K562 (cell line): Measurements from ENCODE around the gene PPP2R5A. TPM values are rescaled to one million over a fixed set of nuclear protein-coding genes. Genes with fewer than 3 reads are reported as not detected.

Experiments used
- ATAC-seq: fragments of 200-7000 bp; cut with Tn5 transposase; 3 replicates; pipeline ENCODE4 v1.9.1; 2020; ENCODE audit warnings: moderate library complexity
- BruUV-seq: library from RNA; stranded (reverse); fragments of 400-500 nt; replicated peaks from 2 replicates; lab custom pipeline; 2021; lab: Mats Ljungman, UMichigan
- CTCF ChIA-PET: fragments of 300-600 bp; formaldehyde crosslinking; extraction: SDS; loops from one replicate; lab custom pipeline; 2021; ENCODE audit warnings: low intra/inter-chr PET ratio; lab: Yijun Ruan, JAX
- POLR2A ChIA-PET: fragments of 300-600, 350-650 bp; sonication (Branson Sonifier 250); formaldehyde crosslinking; extraction: SDS; loops from one replicate; lab custom pipeline; 2021; ENCODE audit warnings: antibody characterized with exemption, inconsistent platforms; lab: Yijun Ruan, JAX
- DNase-seq, 4 experiments: peaks; one replicate each; pipeline versions ENCODE4 v3.0.0 to v3.0.0-alpha.2; 2011 to 2018; ENCODE audit warnings: low spot score in 3 of 4, mixed read lengths in 3 of 4; ENCODE audit errors: extremely low read depth in 1 of 4
- FAIRE-seq: peaks from 2 replicates; lab custom pipeline; 2011; peaks lifted over from hg19 to GRCh38; lab: Jason Lieb, UNC
- H2AFZ ChIP-seq: 2 replicates; pipeline ENCODE4 v1.6.0; 2011; ENCODE audit warnings: low read depth, low read length, control low read depth, inconsistent platforms
- H3K27ac ChIP-seq: fragments of 200-600 bp; 3 replicates; pipeline ENCODE4 v1.8.0; 2011; ENCODE audit warnings: low read depth, mild to moderate bottlenecking, control low read depth, inconsistent platforms, low read length, moderate library complexity, mixed read lengths; ENCODE audit errors: extremely low read depth
- H3K27me3 ChIP-seq, 2 experiments: fragments of 300-600 bp in 1 of 2; 2 replicates in 1 of 2; 3 replicates in 1 of 2; pipeline versions ENCODE4 v1.6.0 to v1.8.0; 2011; ENCODE audit warnings: inconsistent platforms in 2 of 2, low read length in 2 of 2, mild to moderate bottlenecking in 1 of 2, mixed read lengths in 1 of 2, moderate library complexity in 1 of 2; ENCODE audit not compliant: control insufficient read depth in 2 of 2, insufficient read depth in 2 of 2
- H3K36me3 ChIP-seq: fragments of 300-600 bp; 3 replicates; pipeline ENCODE4 v1.8.0; 2011; ENCODE audit warnings: mild to moderate bottlenecking, low read length, inconsistent platforms; ENCODE audit not compliant: control insufficient read depth, insufficient read depth
- H3K4me1 ChIP-seq, 2 experiments: fragments of 200-600 bp in 1 of 2; replicated peaks in 1 of 2; 2 replicates in 1 of 2; 3 replicates in 1 of 2; pipeline versions ENCODE4 v1.5.1 to v1.8.0; 2011; ENCODE audit warnings: inconsistent platforms in 2 of 2, low read length in 2 of 2, mild to moderate bottlenecking in 1 of 2, mixed read lengths in 1 of 2, moderate library complexity in 1 of 2; ENCODE audit not compliant: control insufficient read depth in 2 of 2, insufficient read depth in 2 of 2
- H3K4me2 ChIP-seq: 2 replicates; pipeline ENCODE4 v1.6.1; 2011; ENCODE audit warnings: low read length, control low read depth, inconsistent platforms, mixed read lengths; ENCODE audit not compliant: insufficient read depth
- H3K4me3 ChIP-seq: fragments of 200-600 bp; sonication (generic), shearing (Covaris generic); 2 replicates; pipeline ENCODE4 v1.5.1; 2016; ENCODE audit warnings: control low read depth, inconsistent platforms
- H3K79me2 ChIP-seq: fragments of 200-600 bp; 3 replicates; pipeline ENCODE4 v1.8.0; 2011; ENCODE audit warnings: low read length, inconsistent platforms; ENCODE audit not compliant: control insufficient read depth, insufficient read depth
- H3K9ac ChIP-seq, 2 experiments: 2 replicates each; pipeline versions ENCODE4 v1.6.0 to v1.6.1; 2011; ENCODE audit warnings: low read depth in 2 of 2, low read length in 2 of 2, control low read depth in 1 of 2, inconsistent platforms in 1 of 2, mild to moderate bottlenecking in 1 of 2, mixed read lengths in 1 of 2; ENCODE audit not compliant: insufficient read depth in 1 of 2
- H3K9me1 ChIP-seq: one replicate; pipeline ENCODE4 v1.6.0; 2011; ENCODE audit warnings: inconsistent platforms, mild to moderate bottlenecking, low read length, moderate library complexity; ENCODE audit not compliant: control insufficient read depth, insufficient read depth
- H3K9me3 ChIP-seq: replicated peaks from 2 replicates; pipeline ENCODE4 v1.5.1; 2011; ENCODE audit warnings: low read depth, low read length, inconsistent platforms; ENCODE audit not compliant: control insufficient read depth, insufficient read depth
- H4K20me1 ChIP-seq: replicated peaks from 2 replicates; pipeline ENCODE4 v1.6.1; 2011; ENCODE audit warnings: low read length, inconsistent platforms, mixed read lengths; ENCODE audit not compliant: control insufficient read depth, insufficient read depth
- CBFA2T3 ChIP-seq: fragments of 450-650 bp; IDR thresholded peaks from 2 replicates; pipeline ENCODE4 v1.6.1; 2017
- FOXJ2 ChIP-seq: fragments of 200-800 bp; sonication (Bioruptor generic); IDR thresholded peaks from 2 replicates; pipeline ENCODE4 v1.6.1; 2016; ENCODE audit warnings: missing genetic modification characterization, missing compliant biosample characterization
- GTF2F1 ChIP-seq: IDR thresholded peaks from 2 replicates; pipeline ENCODE4 v1.6.1; 2011; ENCODE audit warnings: low read depth, low read length, improper control_type of control experiment
- MTA1 ChIP-seq: fragments of 450-650 bp; IDR thresholded peaks from 2 replicates; pipeline ENCODE4 v1.6.1; 2017; ENCODE audit warnings: borderline replicate concordance
- NCOA1 ChIP-seq: fragments of 450-650 bp; IDR thresholded peaks from 2 replicates; pipeline ENCODE4 v1.6.1; 2016; ENCODE audit warnings: low read depth
- NCOR1 ChIP-seq: fragments of 450-650 bp; IDR thresholded peaks from 2 replicates; pipeline ENCODE4 v1.6.1; 2016; ENCODE audit warnings: mild to moderate bottlenecking, moderate library complexity
- PBX2 ChIP-seq, 2 experiments: IDR thresholded peaks in 1 of 2; conservative IDR thresholded peaks in 1 of 2; 2 replicates each; pipeline ENCODE4 v1.6.1; 2016; ENCODE audit warnings: low read depth in 2 of 2, mild to moderate bottlenecking in 1 of 2, missing compliant biosample characterization in 1 of 2, missing genetic modification characterization in 1 of 2, moderate library complexity in 1 of 2
- PCBP2 ChIP-seq: fragments of 200-400 bp; formaldehyde crosslinking; IDR thresholded peaks from 2 replicates; pipeline ENCODE4 v1.6.1; 2018; ENCODE audit warnings: low read length, low read depth, mild to moderate bottlenecking, moderate library complexity; ENCODE audit not compliant: poor library complexity, severe bottlenecking
- TCF3 ChIP-seq: sonication (generic); formaldehyde crosslinking; IDR thresholded peaks from 2 replicates; pipeline ENCODE4 v1.4.0; 2020; ENCODE audit warnings: mild to moderate bottlenecking, missing genetic modification reagents
- ZMIZ1 ChIP-seq, 2 experiments: fragments of 150-350 bp in 1 of 2; IDR thresholded peaks; 2 replicates each; pipeline ENCODE4 v1.6.1; 2012 to 2016; ENCODE audit warnings: low read depth in 2 of 2, low read length in 2 of 2, mild to moderate bottlenecking in 1 of 2, moderate library complexity in 1 of 2
- ZNF518B ChIP-seq: fragments of 250-450 bp; sonication (Bioruptor Pico); IDR thresholded peaks from 2 replicates; pipeline ENCODE4 v1.5.0; 2021; ENCODE audit warnings: mild to moderate bottlenecking, moderate library complexity
- ZNF586 ChIP-seq: fragments of 450-650 bp; formaldehyde crosslinking; conservative IDR thresholded peaks from 2 replicates; pipeline ENCODE4 v1.4.0; 2020; ENCODE audit warnings: mild to moderate bottlenecking, moderate library complexity
- WGBS: fragments of 100-300 bp; shearing (Covaris generic); methylation state at CpG from one replicate; pipeline ENCODE4 v1.1.6; 2016; ENCODE audit warnings: low coverage, mixed read lengths; ENCODE audit not compliant: insufficient coverage; ENCODE audit errors: missing lambda C conversion rate; 5-methylcytosine and 5-hydroxymethylcytosine counted together
- in situ Hi-C: fragments of 300-500 bp; cut with MboI; formaldehyde crosslinking; loops from 4 replicates; pipeline ENCODE4 v1.15.0; 2018; ENCODE audit warnings: inconsistent platforms, mixed read lengths
- intact Hi-C: fragments of 100-400 bp; cut with micrococcal nuclease; formaldehyde crosslinking; loops from 2 replicates; pipeline ENCODE4 v1.14.2; 2022
- polyA plus RNA-seq, 8 experiments: library from polyadenylated mRNA; depleted of rRNA in 4 of 8; stranded (reverse) in 5 of 8; unstranded in 3 of 8; fragments of >200 nt; fragmentation: Nextera tagmentation in 2 of 8; fragmentation: Illumina TruSeq in 1 of 8; extraction: Ambion mirVana in 2 of 8; extraction: Trizol in 1 of 8; gene quantifications; 2 replicates each; pipeline versions ENCODE4 v1.2.1 to v1.2.3, GENCODE V29; 2011 to 2014; ENCODE audit warnings: inconsistent platforms in 1 of 8, missing spikeins in 1 of 8
- total RNA-seq, 7 experiments: library from RNA; depleted of rRNA in 6 of 7; stranded (reverse); fragments of >200 nt in 6 of 7; fragmentation: Illumina TruSeq in 2 of 7; extraction: Trizol in 2 of 7; gene quantifications; 2 replicates each; pipeline versions ENCODE4 v1.2.1 to v1.2.3, GENCODE V29; 2011 to 2021; ENCODE audit warnings: low replicate concordance in 1 of 7

Gene PPP2R5A
- total and polyA plus RNA-seq, 9 of the 15 experiments (the other 6 are each of a cell fraction or from before 2014, with no cell fraction given): 26.9 to 106 (median 64.3) TPM

GRCh38 chr1:212241501-212241900 is 43.7 kb upstream of the PPP2R5A start:
- H3K4me1 ChIP-seq: peaks cover 12 to 54% of the 10 kb centered on the region in 2 experiments
- no peaks in the 10 kb centered on the region for H3K79me2 ChIP-seq
- FAIRE-seq (no peak), DNase-seq (peak in 2 of 4 experiments; percentile 71 to 76), ATAC-seq (no peak)
- 53% methylated on average over 2 of the region's 2 CpGs for WGBS
- no peaks in the 10 kb centered on the region for H3K9me3 ChIP-seq
- no TSS peak for BruUV-seq
- H3K27me3 ChIP-seq: no peaks in the 10 kb centered on the region
- CTCF ChIA-PET: no interaction called here
- H3K27ac ChIP-seq: peak overlapping the region; percentile 89
- peak overlapping the region in 1 of 2 experiments; percentile 70; a peak in 2 of 4 replicates for H3K9ac ChIP-seq
- no peaks in the 10 kb centered on the region; the same call in 2 of the 3 replicates for H3K36me3 ChIP-seq
- in situ Hi-C loops: no loop called here
- POLR2A ChIA-PET: interaction anchor here (0.6 to 3.5 kb wide), 9 partner anchors 9 to 50 kb away, joined by 3 to 16 read pairs (median 5); no protein-coding TSS in a partner anchor
- peak overlapping the region; percentile 66 for H3K4me2 ChIP-seq
- no peaks in the 10 kb centered on the region for H4K20me1 ChIP-seq
- no peaks in the 10 kb centered on the region for H3K9me1 ChIP-seq
- intact Hi-C loops: no loop called here
- H2AFZ ChIP-seq: peak overlapping the region; percentile 96
- no peak overlapping the region for H3K4me3 ChIP-seq
- TF ChIP-seq GTF2F1: no peak
- TF ChIP-seq ZNF586 (CRISPR knock-in tag): no peak
- no peak for TF ChIP-seq ZMIZ1 (IDR thresholded peaks at IDR 0.05; ENCODE audit: low read depth in 2 of 2, low read length in 2 of 2)
- 0 out of 2 replicates have a peak, but pooled peaks have one; percentile 37 for TF ChIP-seq TCF3
- no peak for TF ChIP-seq FOXJ2
- 0 out of 2 replicates have a peak, but pooled peaks have one; percentile 10 for TF ChIP-seq NCOR1
- 0 out of 2 replicates have a peak, but pooled peaks have one; percentile 9 for TF ChIP-seq CBFA2T3
- TF ChIP-seq NCOA1: no peak
- TF ChIP-seq PCBP2: no peak
- TF ChIP-seq MTA1: no peak
- TF ChIP-seq ZNF518B (CRISPR knock-in tag): no peak
- TF ChIP-seq PBX2 (CRISPR knock-in tag; IDR thresholded peaks at IDR 0.05; ENCODE audit: low read depth): no peak
- 0 out of 2 replicates have a peak, but pooled peaks have one; percentile 44 for TF ChIP-seq PBX2 (tag; conservative IDR thresholded peaks at IDR 0.05; ENCODE audit: low read depth)
